Activated T-cell treated with anti-CD3 and anti-CD28 coated beads, Interleukin-2, amount 50 U/mL, for 1 hour (primary cell): Measurements from ENCODE around the gene CDC45.
"Not testable (repeated sequence)": the region's sequence is repeated elsewhere in the genome, so short reads cannot be mapped to it uniquely, and the experiment has no call there.

Experiments used
- DNase-seq: peaks from one replicate; pipeline ENCODE4 v3.0.0-alpha.2; 2020

The CDC45 gene

GRCh38 chr22:19533857-19534256 lies 54.1 kb downstream of the CDC45 start:
- no peak for DNase-seq

GRCh38 chr22:19535001-19535400 lies 55.3 kb downstream of the CDC45 start:
- DNase-seq: no peak

DNA sequence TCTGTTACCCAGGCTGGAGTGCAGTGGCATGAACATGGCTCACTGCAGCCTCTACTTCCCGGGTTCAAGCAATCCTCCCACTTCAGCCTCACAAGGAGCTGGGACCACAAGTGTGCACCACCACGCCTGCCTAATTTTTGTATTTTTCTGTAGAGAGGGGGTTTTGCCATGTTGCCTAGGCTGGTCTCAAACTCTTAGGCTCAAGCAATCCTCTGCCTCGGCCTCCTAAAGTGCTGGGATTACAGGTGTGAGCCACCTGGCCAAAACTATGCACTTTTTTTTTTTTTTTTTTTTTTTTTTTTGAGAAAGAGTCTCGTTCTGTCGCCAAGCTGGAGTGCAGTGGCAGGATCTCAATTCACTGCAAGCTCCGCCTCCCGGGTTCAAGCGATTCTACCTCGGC lies 56.8 kb downstream of the CDC45 start:
- no peak for DNase-seq

DNA sequence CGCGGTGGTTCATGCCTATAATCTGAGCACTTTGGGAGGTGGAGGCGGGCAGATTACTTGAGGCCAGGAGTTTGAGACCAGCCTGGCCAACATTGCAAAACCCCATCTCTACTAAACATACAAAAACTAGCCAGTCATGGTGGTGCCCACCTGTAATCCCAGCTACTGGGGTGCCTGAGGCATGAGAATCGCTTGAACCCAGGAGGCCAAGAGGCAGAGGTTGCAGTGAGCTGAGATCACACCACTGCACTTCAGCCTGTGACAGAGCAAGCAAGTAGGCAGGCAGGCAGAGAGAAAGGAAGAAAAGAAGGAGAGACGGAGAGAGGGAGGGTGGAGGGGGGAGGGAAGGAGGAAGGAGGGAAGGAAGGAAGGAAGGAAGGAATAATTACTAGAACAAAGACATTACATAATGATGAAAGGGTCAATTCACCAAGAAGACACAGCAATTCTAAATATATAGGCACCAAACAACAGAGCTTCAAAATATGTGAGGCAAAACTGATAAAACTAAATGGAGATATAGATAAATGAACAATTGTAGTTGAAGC lies 58.3 kb downstream of the CDC45 start:
- DNase-seq: no peak

DNA sequence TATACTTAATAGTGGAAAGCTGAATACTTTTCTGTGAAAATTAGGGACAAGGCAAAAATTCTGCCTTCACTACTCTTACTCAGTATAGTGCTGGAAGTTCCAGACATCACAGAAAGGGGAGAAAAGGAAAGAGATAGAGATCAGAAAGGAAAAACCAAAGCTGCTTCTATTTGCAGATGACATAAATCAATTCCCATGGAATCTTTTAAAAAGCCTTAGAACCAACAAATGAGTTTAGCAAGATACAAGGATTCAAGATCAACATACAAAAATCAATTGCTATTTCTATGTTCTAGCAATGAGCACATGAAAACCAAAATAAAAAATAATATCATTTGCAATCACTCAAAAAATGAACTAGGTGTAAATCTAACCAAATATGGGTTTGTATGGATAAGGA lies 60.7 kb downstream of the CDC45 start:
- no peak for DNase-seq

DNA sequence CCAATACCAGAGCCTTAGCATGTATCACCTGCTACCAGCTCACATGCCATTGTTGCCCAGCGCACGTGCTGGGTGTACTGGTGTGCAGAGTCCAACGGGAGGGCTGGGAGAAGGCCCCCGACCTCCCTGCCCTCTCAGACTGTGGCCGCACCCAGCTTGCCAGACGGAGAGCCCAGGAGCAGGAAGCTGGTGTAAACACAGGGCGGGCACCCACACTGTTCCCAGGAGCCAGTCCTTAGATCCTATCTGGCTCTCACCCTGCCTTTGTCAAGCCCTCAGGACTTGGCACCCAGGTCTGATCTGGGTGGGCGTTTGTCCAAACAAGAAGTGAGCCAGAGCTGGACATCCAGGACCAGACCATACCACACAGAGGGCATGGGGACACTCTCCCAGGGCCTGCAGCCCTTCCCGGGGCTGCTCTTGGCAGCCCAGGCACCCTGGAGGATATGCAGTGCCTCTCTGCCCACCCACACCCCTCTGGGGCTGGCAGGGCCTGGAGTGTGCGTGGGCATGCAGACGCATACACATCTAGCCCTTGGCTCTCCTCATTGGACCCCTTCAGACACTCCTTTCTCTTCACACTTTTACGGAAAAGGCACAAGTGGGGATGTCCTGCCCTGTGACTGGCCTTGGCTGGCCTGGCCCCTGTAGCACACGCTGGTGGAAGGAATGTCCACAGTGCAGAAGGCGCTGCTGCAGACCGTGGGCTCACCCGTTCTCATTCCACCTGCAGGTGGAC lies 64.4 kb downstream of the CDC45 start:
- no peak for DNase-seq

GRCh38 chr22:19545935-19546207 lies 66.2 kb downstream of the CDC45 start:
- DNase-seq: no peak

- DNase-seq: no peak
These were observed 67.0 kb downstream of the CDC45 start for GRCh38 chr22:19546680-19547079.

- no peak for DNase-seq
These were observed 67.9 kb downstream of the CDC45 start for GRCh38 chr22:19547620-19548019.

- not testable (repeated sequence) for DNase-seq
These were observed 68.7 kb downstream of the CDC45 start for GRCh38 chr22:19548427-19548826.

DNA sequence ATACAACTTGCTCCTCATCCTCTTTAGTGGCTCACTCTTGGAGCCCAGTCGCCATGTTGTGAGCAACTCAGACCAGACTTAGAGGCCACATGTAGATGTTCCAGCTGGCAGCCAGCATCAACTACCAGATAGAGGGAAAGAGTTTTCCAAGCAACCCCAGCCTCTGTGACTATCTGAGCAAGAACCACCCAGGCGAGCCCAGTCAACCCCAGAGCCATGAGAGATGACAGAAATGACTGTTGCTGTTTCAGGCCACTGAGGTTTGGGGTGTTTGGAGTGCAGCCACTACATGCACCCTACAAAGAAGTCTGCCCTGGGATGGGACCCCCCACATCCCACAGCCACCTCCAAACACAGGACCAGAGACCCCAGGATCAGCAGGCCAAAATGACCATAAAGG lies 69.2 kb downstream of the CDC45 start:
- no peak for DNase-seq

DNA sequence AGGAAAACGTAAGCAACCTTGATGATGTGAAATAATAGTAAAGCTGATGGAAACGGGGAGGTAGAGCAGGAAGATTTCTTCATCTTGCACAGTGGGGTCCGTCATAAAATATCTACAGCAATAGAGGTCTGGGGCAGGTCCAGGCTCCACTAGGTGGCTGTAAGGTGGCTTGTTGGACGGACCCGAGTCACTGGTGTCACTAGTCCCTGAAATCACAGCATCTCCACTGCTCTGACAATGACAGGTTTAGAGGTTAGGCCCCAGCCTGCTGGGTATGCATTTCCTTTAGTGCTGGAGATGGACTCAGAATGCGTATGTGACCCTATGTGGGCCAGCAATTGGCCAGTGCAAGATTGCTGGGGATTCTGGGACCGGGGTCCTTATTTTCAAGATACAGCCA lies 69.7 kb downstream of the CDC45 start:
- DNase-seq: no peak

- DNase-seq: no peak
These were observed 70.7 kb downstream of the CDC45 start for GRCh38 chr22:19550382-19550781.

GRCh38 chr22:19553201-19553600 lies 73.5 kb downstream of the CDC45 start:
- DNase-seq: no peak

GRCh38 chr22:19554834-19555404 lies 75.2 kb downstream of the CDC45 start:
- no peak for DNase-seq

GRCh38 chr22:19555651-19556050 lies 75.9 kb downstream of the CDC45 start:
- DNase-seq: no peak

GRCh38 chr22:19556963-19557545 lies 77.3 kb downstream of the CDC45 start:
- DNase-seq: no peak

GRCh38 chr22:19559324-19559811 lies 79.6 kb downstream of the CDC45 start:
- no peak for DNase-seq

DNA sequence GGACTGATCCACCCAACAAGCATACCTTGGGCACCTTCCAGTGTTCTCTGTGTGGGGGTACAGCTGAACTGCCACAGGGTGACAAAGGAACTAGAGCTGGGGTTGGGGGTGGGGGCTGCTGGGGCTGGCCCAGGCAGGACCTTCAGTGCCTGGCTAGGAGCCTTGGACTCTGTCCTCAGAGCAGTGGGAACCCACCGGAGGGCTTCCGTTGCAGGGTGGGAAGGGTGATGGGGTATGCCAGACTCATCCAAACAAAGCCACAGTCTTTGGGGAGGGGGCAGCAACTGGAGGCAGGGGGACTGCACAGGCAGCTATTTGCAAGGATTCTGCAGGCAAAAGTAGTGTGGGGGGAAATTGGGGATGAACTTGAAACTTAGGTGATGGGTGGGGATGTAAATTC lies 80.2 kb downstream of the CDC45 start:
- no peak for DNase-seq

GRCh38 chr22:19565382-19566278 lies 85.9 kb downstream of the CDC45 start:
- no peak for DNase-seq

GRCh38 chr22:19566279-19567156 lies 86.8 kb downstream of the CDC45 start:
- DNase-seq: no peak
